Mesodermal cell (in vitro differentiated cells): ENCODE data around the gene TNNT3.
A peak's percentile ranks its signal among the peaks of the same experiment; 100 is the strongest.

Experiments used
- H3K27ac ChIP-seq: 2 replicates; pipeline ENCODE4 v1.7.0; 2013; ENCODE audit warnings: mild to moderate bottlenecking, low read depth, low read length, moderate library complexity; ENCODE audit not compliant: severe bottlenecking
- H3K36me3 ChIP-seq: 2 replicates; pipeline ENCODE4 v1.7.1; 2013; ENCODE audit warnings: mild to moderate bottlenecking, low read length, moderate library complexity; ENCODE audit not compliant: control insufficient read depth, insufficient read depth
- H3K4me1 ChIP-seq: one replicate; pipeline ENCODE4 v1.7.1; 2013; ENCODE audit warnings: mild to moderate bottlenecking, low read length; ENCODE audit not compliant: insufficient read depth, control insufficient read depth, poor library complexity, severe bottlenecking
- H3K4me3 ChIP-seq: 2 replicates; pipeline ENCODE4 v1.7.0; 2013; ENCODE audit warnings: low read length, control low read depth, mild to moderate bottlenecking; ENCODE audit not compliant: insufficient read depth, poor library complexity, severe bottlenecking; ENCODE audit errors: extremely low read depth
- H3K9me3 ChIP-seq: 2 replicates; pipeline ENCODE4 v1.7.1; 2013; ENCODE audit warnings: mild to moderate bottlenecking, low read length, moderate library complexity; ENCODE audit not compliant: control insufficient read depth
- WGBS, 2 experiments: methylation state at CpG; one replicate each; pipeline ENCODE4 v1.1.5; 2013; ENCODE audit warnings: missing lambda C conversion rate in 2 of 2; ENCODE audit not compliant: insufficient coverage in 2 of 2; 5-methylcytosine and 5-hydroxymethylcytosine counted together

TNNT3 gene

GRCh38 chr11:1952806-1953482 lies 33.4 kb downstream of the TNNT3 start:
- Histone ChIP-seq H3K9me3 (no peaks in the 10 kb centered on the region), H3K4me3 (no peak overlapping the region), H3K27ac (no peak overlapping the region), H3K4me1 (no peaks in the 10 kb centered on the region), H3K36me3 (no peaks in the 10 kb centered on the region)
- no CpG with 5 or more reads among the region's 29 CpGs for WGBS, 2 experiments

DNA sequence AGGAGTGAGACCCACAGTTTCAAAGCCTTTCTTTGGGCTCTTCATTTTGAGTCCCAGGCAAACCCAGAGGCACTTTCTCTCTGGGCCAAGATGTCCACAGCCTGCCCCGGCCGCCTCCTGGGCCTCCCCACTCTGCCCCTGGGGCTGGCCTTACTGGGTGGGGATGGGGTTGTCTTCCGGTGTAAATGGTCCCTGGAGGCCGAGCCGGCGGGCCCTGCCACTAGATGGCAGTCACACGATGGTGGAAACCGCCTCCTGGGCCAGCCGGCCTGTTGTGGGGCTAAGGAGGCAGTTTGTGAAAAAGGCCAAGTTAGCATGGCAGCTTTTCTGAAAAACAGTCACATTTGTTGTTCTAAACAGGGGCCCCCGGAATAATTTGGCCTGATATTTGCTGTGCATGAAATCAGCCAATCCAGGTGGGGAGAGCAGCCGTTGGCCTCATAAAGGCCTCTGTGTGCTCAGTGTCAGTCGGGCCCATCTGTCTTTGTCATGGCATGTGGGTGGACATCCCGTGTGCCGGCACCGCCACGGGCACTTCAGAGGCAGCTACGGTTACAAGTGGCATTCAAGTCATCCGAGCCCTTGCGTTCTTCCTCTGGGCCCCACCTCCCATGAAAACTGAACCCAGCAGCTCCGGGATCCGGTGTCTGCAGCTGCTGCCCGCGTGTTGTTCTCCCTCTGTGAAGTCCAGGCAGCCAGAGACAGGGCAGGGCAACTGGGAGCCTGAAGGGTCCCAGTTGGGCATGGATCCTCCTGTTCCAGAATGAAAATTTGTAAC lies 34.2 kb downstream of the TNNT3 start:
- no peaks in the 10 kb centered on the region for H3K9me3 ChIP-seq
- H3K4me1 ChIP-seq: no peaks in the 10 kb centered on the region
- no CpG with 5 or more reads among the region's 23 CpGs for WGBS, 2 experiments
- H3K36me3 ChIP-seq: no peaks in the 10 kb centered on the region
- no peak overlapping the region for H3K4me3 ChIP-seq
- no peak overlapping the region for H3K27ac ChIP-seq

DNA sequence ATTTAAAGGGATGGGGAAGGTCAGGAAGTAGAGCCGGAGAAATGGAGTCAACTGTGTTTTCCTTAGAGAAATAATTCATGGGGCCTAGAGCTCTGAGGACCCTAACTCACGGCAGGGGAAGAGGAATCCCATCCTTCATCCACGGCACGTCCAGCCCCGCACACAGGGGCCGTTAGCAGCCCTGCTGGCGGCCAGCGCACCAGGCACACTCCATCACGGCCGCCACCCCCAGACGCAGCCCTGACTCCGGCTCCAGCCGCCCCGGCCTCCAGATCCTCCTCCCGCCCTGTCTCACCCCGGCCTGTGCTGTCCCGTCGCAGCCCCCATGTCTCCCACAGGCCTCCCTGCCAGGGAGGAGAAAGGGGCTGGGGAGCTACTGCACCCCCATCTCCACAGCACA lies 38.9 kb downstream of the TNNT3 start:
- no peak overlapping the region for H3K4me3 ChIP-seq
- no peaks in the 10 kb centered on the region for H3K9me3 ChIP-seq
- WGBS, 2 experiments: no CpG with 5 or more reads among the region's 18 CpGs
- no peak overlapping the region for H3K27ac ChIP-seq
- H3K4me1 ChIP-seq: no peaks in the 10 kb centered on the region
- no peaks in the 10 kb centered on the region for H3K36me3 ChIP-seq

DNA sequence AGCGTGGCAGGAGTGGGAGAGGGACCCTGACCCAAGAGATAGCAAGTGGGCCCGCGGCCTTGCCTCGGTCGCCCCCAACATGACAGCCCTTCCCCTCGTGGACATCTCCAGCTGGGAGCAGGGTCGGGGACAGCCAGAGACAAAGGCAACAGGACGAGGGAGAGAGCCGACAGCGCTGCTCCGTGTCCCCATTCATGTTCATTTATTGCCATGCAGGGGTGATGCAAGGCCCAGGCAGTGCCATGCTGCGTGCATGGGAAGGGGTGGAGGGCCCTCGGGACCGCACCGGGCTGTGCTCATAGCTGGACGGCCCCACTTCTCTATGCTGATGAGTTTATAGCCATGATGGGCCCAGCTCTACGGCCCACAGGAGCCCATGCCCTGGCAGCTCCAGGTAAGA lies 40.3 kb downstream of the TNNT3 start:
- Histone ChIP-seq H3K4me3 (no peak overlapping the region), H3K27ac (no peak overlapping the region), H3K4me1 (no peaks in the 10 kb centered on the region), H3K9me3 (no peaks in the 10 kb centered on the region), H3K36me3 (no peaks in the 10 kb centered on the region)
- no CpG with 5 or more reads among the region's 17 CpGs for whole genome bisulfite sequencing, 2 experiments

DNA sequence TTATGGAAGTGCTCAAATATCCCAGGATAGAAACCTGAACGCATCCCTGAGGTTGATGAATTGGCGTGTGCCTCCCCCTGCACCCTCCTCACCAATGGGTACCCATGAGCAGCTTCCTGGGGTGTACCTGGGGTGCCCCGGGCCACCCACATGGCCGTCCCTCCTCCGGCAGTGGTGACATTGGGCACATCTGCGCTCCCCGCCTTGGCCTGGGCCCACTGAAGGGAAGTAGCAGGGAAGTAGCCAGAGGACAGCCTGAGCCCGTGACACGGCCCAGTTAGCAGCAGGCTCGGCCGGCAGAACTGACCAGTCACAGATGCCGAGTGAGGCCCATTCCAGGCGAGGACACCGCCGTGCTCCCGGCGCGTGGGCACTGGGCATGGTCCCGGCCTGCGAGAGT lies 44.4 kb downstream of the TNNT3 start:
- Histone ChIP-seq H3K36me3 (no peaks in the 10 kb centered on the region), H3K27ac (no peak overlapping the region), H3K4me3 (no peak overlapping the region), H3K9me3 (no peaks in the 10 kb centered on the region), H3K4me1 (no peaks in the 10 kb centered on the region)
- no CpG with 5 or more reads among the region's 20 CpGs for WGBS, 2 experiments

- WGBS, 2 experiments: no CpG with 5 or more reads among the region's 17 CpGs
- H3K4me1 ChIP-seq: no peaks in the 10 kb centered on the region
- H3K4me3 ChIP-seq: no peak overlapping the region
Observed at GRCh38 chr11:1964348-1964747, 44.8 kb downstream of the TNNT3 start.

GRCh38 chr11:1964955-1965354 lies 45.5 kb downstream of the TNNT3 start:
- whole genome bisulfite sequencing, 2 experiments: no CpG with 5 or more reads among the region's 20 CpGs
- Histone ChIP-seq H3K36me3 (no peaks in the 10 kb centered on the region), H3K4me3 (no peak overlapping the region), H3K27ac (no peak overlapping the region), H3K9me3 (no peaks in the 10 kb centered on the region), H3K4me1 (no peaks in the 10 kb centered on the region)

More at GRCh38 chr11:1964348-1964747, 44.8 kb downstream of the TNNT3 start:
- Histone ChIP-seq H3K27ac (no peak overlapping the region), H3K36me3 (no peaks in the 10 kb centered on the region), H3K9me3 (no peaks in the 10 kb centered on the region)

- no CpG with 5 or more reads among the region's 18 CpGs for WGBS, 2 experiments
- Histone ChIP-seq H3K27ac (no peak overlapping the region), H3K4me3 (no peak overlapping the region), H3K36me3 (no peaks in the 10 kb centered on the region), H3K9me3 (no peaks in the 10 kb centered on the region), H3K4me1 (no peaks in the 10 kb centered on the region)
Observed at GRCh38 chr11:1966531-1966930, 47.0 kb downstream of the TNNT3 start.

DNA sequence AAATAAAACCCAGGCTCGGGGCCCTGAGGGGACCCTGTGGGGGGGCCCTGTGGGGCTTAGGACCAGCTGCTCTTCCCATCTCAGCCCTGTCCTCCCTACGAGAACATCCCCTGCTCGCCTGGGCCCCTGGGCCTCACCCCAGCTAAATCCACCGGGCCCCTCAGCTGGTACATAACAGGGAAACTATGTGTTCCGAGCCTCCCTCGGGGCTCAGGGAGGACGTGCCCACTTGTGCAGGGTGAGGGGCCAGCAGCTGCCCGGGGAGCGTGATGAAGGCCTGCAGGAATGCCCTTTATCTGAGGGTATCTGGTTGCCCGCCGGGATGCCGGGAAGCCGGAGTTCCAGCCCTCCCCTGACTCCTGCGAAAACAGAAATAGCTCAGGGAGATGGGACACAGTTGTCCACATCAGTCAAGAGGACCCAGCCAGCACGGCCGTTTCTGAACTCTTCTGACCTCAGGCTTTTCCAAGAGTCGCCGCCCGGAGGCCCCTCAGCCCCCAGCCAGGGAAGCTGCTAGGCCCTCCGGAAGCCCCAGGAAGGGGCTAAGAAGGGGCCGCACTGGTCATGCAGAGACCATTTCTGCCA lies 48.2 kb downstream of the TNNT3 start:
- H3K27ac ChIP-seq: peak overlapping the region; percentile 29
- WGBS, 2 experiments: no CpG with 5 or more reads among the region's 21 CpGs
- H3K36me3 ChIP-seq: no peaks in the 10 kb centered on the region
- no peak overlapping the region for H3K4me3 ChIP-seq
- no peaks in the 10 kb centered on the region for H3K9me3 ChIP-seq
- H3K4me1 ChIP-seq: no peaks in the 10 kb centered on the region

DNA sequence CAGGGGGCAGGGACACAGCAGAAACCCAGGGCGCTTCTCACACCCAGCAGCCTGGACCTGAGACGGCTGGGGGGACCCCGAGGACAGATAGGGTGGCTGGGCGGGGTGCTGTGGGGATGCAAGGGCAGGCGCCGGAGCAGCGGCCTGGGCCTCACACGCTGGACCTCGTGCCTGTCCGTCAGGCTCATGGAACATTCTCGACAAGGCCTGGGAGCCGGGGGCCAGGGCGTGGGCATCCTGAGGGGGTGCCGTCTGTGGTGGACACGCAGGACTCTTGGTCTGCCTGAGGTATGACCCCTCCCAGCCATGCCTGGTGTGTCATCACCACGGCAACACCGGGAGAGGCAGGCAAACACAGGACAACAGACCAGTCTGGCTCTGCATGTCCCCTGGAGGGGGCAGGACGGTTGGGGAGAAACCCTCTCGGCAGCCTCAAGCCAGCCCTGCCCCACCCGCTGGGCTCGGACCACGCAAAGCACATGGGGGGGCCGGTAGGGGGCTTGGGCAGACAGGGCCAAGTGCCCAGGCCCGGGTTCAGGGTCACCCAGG lies 49.0 kb downstream of the TNNT3 start:
- Histone ChIP-seq H3K27ac (no peak overlapping the region), H3K9me3 (no peaks in the 10 kb centered on the region), H3K4me3 (no peak overlapping the region), H3K4me1 (no peaks in the 10 kb centered on the region), H3K36me3 (no peaks in the 10 kb centered on the region)
- WGBS, 2 experiments: no CpG with 5 or more reads among the region's 24 CpGs
